Spleen (tissue), 11 donors: ENCODE data around the gene DAPK3. TPM values are rescaled to one million over a fixed set of nuclear protein-coding genes. Genes with fewer than 3 reads are reported as not detected.

Experiments
- DNase-seq: peaks from one replicate; pipeline ENCODE4 v3.0.0-alpha.2; 2020
- H3K27ac ChIP-seq, 8 donors: fragments of 200-600 bp; sonication (generic) in 7 of 8; 1 replicate in 4 of 8; 2 replicates in 4 of 8; pipeline versions ENCODE4 v1.5.0 to v1.8.0; 2016 to 2021; ENCODE audit warnings: inconsistent platforms in 4 of 8, mild to moderate bottlenecking in 4 of 8, moderate library complexity in 1 of 8
- H3K27me3 ChIP-seq, 7 donors: fragments of 200-600 bp; sonication (generic) in 6 of 7; replicated peaks in 1 of 7; 1 replicate in 4 of 7; 2 replicates in 3 of 7; pipeline versions ENCODE4 v1.5.0 to v1.8.0; 2016 to 2021; ENCODE audit warnings: inconsistent platforms in 3 of 7, mild to moderate bottlenecking in 1 of 7
- H3K36me3 ChIP-seq, 6 donors: fragments of 200-600 bp; sonication (generic) in 5 of 6; 1 replicate in 4 of 6; 2 replicates in 2 of 6; pipeline versions ENCODE4 v1.5.0 to v1.8.0; 2016 to 2021; ENCODE audit warnings: inconsistent platforms in 2 of 6
- H3K4me1 ChIP-seq, 6 donors: fragments of 200-600 bp; sonication (generic) in 5 of 6; 1 replicate in 3 of 6; 2 replicates in 3 of 6; pipeline versions ENCODE4 v1.5.0 to v1.8.0; 2016 to 2021; ENCODE audit warnings: inconsistent platforms in 3 of 6
- H3K4me3 ChIP-seq, 8 donors: fragments of 200-600 bp; sonication (generic) in 7 of 8; 1 replicate in 4 of 8; 2 replicates in 4 of 8; pipeline versions ENCODE4 v1.5.0 to v1.8.0; 2016 to 2021; ENCODE audit warnings: inconsistent platforms in 4 of 8, mild to moderate bottlenecking in 4 of 8, moderate library complexity in 2 of 8
- H3K9me3 ChIP-seq, 8 donors: fragments of 200-600 bp; sonication (generic) in 7 of 8; 1 replicate in 4 of 8; 2 replicates in 4 of 8; pipeline versions ENCODE4 v1.5.0 to v1.8.0; 2016 to 2021; ENCODE audit warnings: inconsistent platforms in 4 of 8
- POLR2A ChIP-seq, 3 donors: fragments of 450-650 bp; IDR thresholded peaks; one replicate each; pipeline ENCODE4 v1.5.1; 2017; ENCODE audit warnings: antibody characterized with exemption in 3 of 3, mild to moderate bottlenecking in 1 of 3
- POLR2AphosphoS5 ChIP-seq, 3 donors: sonication (generic); formaldehyde crosslinking; IDR thresholded peaks; one replicate each; pipeline ENCODE4 v1.5.1; 2017; ENCODE audit warnings: antibody characterized with exemption in 3 of 3
- WGBS, 5 donors: extraction: QIAGEN DNeasy Blood & Tissue Kit in 3 of 5; methylation state at CpG; one replicate each; pipeline versions ENCODE4 v1.1.5 to v1.1.7; 2013 to 2018; 5-methylcytosine and 5-hydroxymethylcytosine counted together
- intact Hi-C: fragments of 100-400 bp; cut with DNase I; formaldehyde crosslinking; loops from one replicate; pipeline ENCODE4 v1.15.0; 2023; ENCODE audit warnings: low total_unique reads
- polyA plus RNA-seq, 3 donors: library from polyadenylated mRNA; stranded (reverse); fragments of 200-250 nt; gene quantifications; one replicate each; pipeline ENCODE4 v1.2.1, GENCODE V29; 2013
- total RNA-seq, 7 donors: library from RNA; depleted of rRNA in 3 of 7; stranded (reverse); fragments of >200 nt in 3 of 7; fragmentation: NEBNext Ultra II Directional in 4 of 7; extraction: Animal tissue kit (Norgen Biotek cat#: 25700) in 4 of 7; gene quantifications; one replicate each; pipeline versions ENCODE4 v1.1.0 to v1.2.1, GENCODE V29; 2016 to 2021
- TF ChIP-seq, protein P1 (sequence below), 11 experiments: fragments of 200-600 bp in 7 of 11; fragments of 450-650 bp in 4 of 11; sonication (generic) in 4 of 11; IDR thresholded peaks in 8 of 11; conservative IDR thresholded peaks in 3 of 11; 1 replicate in 7 of 11; 2 replicates in 4 of 11; pipeline versions ENCODE4 v1.4.0 to v1.8.0; 2016 to 2021; ENCODE audit warnings: antibody characterized with exemption in 11 of 11, inconsistent platforms in 4 of 11, mild to moderate bottlenecking in 1 of 11
- donor health status: healthy with polysubstance abuse.
- donor health status: DM: no; HTN: no; CAD: no; lungs with moderate emphysema.
- donor health status: DM: no; HTN: no; CAD: no.
- donor health status: Bipolar disorder and iron deficiency.
- donor health status: healthy.
- donor health status: DM: no; HTN: no; CAD: no.
- donor health status: DM: yes; HTN: yes; CAD: no.

DAPK3 gene
- total and polyA plus RNA-seq, 10 donors = 26.5 to 68.8 (median 46.1) TPM

DNA sequence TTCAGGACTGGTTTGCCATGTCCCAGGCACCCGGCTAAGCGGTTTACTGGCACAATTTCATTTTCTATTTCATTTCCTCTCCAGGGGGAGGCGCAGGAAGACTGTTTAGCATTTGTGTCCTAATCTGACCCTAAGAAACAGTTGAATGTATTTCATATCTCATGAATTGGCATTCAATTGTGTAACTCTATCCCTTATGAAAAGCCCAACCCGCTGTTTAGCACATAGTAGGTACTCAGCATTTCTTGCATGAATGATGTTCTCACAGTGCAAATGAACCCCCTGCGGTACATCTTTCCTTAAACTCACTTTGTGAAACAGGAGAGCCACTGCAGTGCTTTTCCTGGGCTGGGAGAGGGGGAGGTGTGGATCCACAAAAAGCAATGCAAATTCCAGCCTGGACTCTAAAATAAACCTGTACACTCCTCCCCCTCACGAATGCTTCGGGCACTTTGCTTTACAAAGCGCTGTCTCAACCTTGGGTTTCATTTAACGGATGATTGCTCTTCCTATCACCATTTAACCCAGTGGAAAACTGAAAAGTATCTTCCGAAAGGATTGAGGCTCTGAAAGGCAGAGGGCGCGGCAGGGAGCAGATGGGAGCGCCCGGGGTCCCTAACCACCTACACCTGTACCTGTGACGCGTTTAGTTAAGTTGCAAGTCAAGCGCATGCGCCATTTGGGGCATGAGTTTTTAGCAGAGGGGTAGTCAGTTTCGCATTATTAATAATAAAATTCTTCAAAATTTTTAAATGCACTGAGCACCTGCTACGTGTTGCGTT, 15.6 kb upstream of the DAPK3 start:
- TF ChIP-seq POLR2AphosphoS5 (IDR thresholded peaks at IDR 0.05) (peak in 1 of 3 donors; percentile 34), POLR2A (IDR thresholded peaks at IDR 0.05) (no peak)
- TF ChIP-seq, protein P1, sequence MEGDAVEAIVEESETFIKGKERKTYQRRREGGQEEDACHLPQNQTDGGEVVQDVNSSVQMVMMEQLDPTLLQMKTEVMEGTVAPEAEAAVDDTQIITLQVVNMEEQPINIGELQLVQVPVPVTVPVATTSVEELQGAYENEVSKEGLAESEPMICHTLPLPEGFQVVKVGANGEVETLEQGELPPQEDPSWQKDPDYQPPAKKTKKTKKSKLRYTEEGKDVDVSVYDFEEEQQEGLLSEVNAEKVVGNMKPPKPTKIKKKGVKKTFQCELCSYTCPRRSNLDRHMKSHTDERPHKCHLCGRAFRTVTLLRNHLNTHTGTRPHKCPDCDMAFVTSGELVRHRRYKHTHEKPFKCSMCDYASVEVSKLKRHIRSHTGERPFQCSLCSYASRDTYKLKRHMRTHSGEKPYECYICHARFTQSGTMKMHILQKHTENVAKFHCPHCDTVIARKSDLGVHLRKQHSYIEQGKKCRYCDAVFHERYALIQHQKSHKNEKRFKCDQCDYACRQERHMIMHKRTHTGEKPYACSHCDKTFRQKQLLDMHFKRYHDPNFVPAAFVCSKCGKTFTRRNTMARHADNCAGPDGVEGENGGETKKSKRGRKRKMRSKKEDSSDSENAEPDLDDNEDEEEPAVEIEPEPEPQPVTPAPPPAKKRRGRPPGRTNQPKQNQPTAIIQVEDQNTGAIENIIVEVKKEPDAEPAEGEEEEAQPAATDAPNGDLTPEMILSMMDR (IDR thresholded peaks at IDR 0.05 in 8 of 11, conservative IDR thresholded peaks at IDR 0.05 in 3 of 11) = peak; percentile 34 to 76 (median 67)
- Histone ChIP-seq H3K9me3 (no peaks in the 10 kb centered on the region), H3K4me1 (peaks cover 42 to 82% (median 69%) of the 10 kb centered on the region in 6 donors), H3K36me3 (peaks cover 3 to 31% (median 29%) of the 10 kb centered on the region in 6 donors), H3K27me3 (no peaks in the 10 kb centered on the region), H3K4me3 (peak overlapping the region; percentile 23 to 90 (median 80)), H3K27ac (peak overlapping the region; percentile 3 to 97 (median 94))
- WGBS, 5 donors = 1 to 3% (median 2%) methylated on average over 21 of the region's 21 CpGs
- no peak for DNase-seq
- intact Hi-C loops = loop anchor here (5.0 kb wide), 1 partner anchor 151 kb away; no protein-coding TSS in a partner anchor

DNA sequence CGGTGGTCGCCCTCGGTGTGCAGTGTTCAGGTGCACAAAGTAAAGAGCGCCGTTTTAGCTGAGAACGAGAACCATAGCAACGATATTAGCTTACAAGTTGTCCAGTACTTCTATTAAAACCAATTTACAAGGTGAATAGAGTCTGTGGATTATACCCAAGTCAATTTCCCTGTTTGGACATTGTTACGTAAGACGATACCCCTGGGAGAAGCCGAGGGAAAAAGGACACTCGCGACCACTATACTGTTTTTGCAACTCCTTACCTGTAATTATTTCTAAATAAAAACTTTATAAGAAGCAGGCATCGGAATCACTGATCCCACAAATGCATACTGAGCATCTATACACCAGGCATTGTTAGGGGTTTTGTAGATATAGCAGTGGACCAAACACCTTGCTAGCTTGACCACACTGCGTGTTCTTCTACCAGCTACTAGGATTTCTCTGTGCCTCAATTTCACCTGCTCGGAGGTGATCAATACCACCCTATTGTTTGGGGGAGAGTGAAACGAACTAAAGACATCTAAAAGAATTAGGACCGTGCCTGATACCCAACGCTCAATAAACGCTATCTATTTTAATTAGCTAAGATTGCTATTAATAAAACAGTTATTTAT, 14.9 kb upstream of the DAPK3 start:
- H3K4me3 ChIP-seq = peak overlapping the region; percentile 70 to 90 (median 80)
- no peaks in the 10 kb centered on the region for H3K27me3 ChIP-seq
- H3K27ac ChIP-seq = peak overlapping the region; percentile 90 to 98 (median 94)
- no peak for DNase-seq
- H3K36me3 ChIP-seq = peaks cover 9 to 38% (median 36%) of the 10 kb centered on the region in 6 donors
- intact Hi-C loops = loop anchor here (5.0 kb wide), 1 partner anchor 152 kb away; no protein-coding TSS in a partner anchor
- peaks cover 42 to 89% (median 75%) of the 10 kb centered on the region in 6 donors for H3K4me1 ChIP-seq
- WGBS, 5 donors = 3 to 6% (median 5%) methylated on average over 19 of the region's 19 CpGs
- no peaks in the 10 kb centered on the region for H3K9me3 ChIP-seq
- TF ChIP-seq POLR2A (IDR thresholded peaks at IDR 0.05) (no peak), POLR2AphosphoS5 (IDR thresholded peaks at IDR 0.05) (no peak)
- TF ChIP-seq, protein P1 (IDR thresholded peaks at IDR 0.05 in 8 of 11, conservative IDR thresholded peaks at IDR 0.05 in 3 of 11) = no peak

DNA sequence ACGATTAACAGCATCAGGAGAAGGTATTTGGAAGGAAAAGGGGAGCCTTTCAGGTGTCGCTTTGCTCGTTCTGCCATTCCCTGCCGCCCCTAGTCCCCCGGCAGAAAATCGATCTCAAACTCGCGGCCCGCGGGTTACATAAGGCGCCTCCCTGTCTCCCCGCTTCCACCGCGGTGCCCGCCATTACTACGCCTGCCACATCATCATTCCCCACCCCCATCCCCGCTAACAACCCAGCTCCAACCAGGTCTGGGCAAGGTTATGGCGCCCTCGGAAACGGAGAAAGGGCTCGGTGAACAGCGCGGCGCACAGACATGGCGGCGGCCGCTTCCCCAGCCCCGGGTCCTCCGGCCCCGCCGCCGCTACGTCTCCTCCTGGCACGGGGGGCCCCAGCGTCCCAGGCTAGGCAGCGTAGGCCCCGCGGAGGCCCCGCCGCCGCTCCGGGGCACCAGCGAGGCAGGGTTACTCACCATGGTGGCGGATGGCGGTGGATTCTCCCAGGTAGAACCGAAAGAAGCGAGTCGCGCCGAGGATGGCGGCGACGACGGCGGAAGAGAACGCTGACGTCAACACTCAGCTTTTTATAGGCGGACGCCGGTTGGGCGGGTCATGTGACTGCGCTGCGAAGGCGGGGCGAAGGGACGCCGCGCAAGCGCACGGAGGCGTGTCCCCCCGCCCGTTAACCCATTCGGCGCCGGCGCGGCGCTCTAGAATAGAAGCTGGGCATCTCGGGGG, 14.2 kb upstream of the DAPK3 start, which contains the start of gene EEF2:
Gene EEF2, minus strand, starts transcription at position 556 of the 735 bp plus-strand sequence. Its CDS starts 83 bp downstream, at position 473.
- intact Hi-C loops = loop anchor here (5.0 kb wide), 1 partner anchor 152 kb away; no protein-coding TSS in a partner anchor
- 0 to 1% (median 0%) methylated on average over 26 to 80 of the region's 80 CpGs for WGBS, 5 donors
- TF ChIP-seq POLR2AphosphoS5 (IDR thresholded peaks at IDR 0.05) (peak; percentile 100), POLR2A (IDR thresholded peaks at IDR 0.05) (peak; percentile 84 to 98 (median 98))
- TF ChIP-seq, protein P1 (IDR thresholded peaks at IDR 0.05 in 8 of 11, conservative IDR thresholded peaks at IDR 0.05 in 3 of 11) = peak in 2 of 11 experiments; percentile 2 to 19

More for the DNA sequence above, 14.2 kb upstream of the DAPK3 start, which contains the start of gene EEF2:
- Histone ChIP-seq H3K9me3 (no peaks in the 10 kb centered on the region), H3K36me3 (peaks cover 9 to 44% (median 43%) of the 10 kb centered on the region in 6 donors), H3K27ac (peak within 1 kb of the TSS; percentile 90 to 98 (median 94)), H3K4me1 (peaks cover 42 to 93% (median 79%) of the 10 kb centered on the region in 6 donors), H3K4me3 (peak within 1 kb of the TSS; percentile 70 to 90 (median 80)), H3K27me3 (no peaks in the 10 kb centered on the region)
- DNase-seq = peak; percentile 96
